Stomach (tissue), 9 donors: ENCODE results near the gene SCAF4. TPM values are rescaled to one million over a fixed set of nuclear protein-coding genes. Genes with fewer than 3 reads are reported as not detected.

Source experiments
- DNase-seq, 2 donors: peaks; one replicate each; pipeline versions ENCODE4 v3.0.0 to v3.0.0-alpha.2; 2013 to 2019
- H3K27ac ChIP-seq, 5 donors: fragments of 200-600 bp in 4 of 5; sonication (generic) in 4 of 5; one replicate each; pipeline ENCODE4 v1.5.1; 2013 to 2019; ENCODE audit warnings: mild to moderate bottlenecking in 1 of 5, moderate library complexity in 1 of 5
- H3K27me3 ChIP-seq, 3 donors: fragments of 200-600 bp; sonication (generic); one replicate each; pipeline ENCODE4 v1.5.1; 2017 to 2019; ENCODE audit warnings: mixed run types in 1 of 3
- H3K36me3 ChIP-seq, 4 donors: fragments of 200-600 bp; sonication (generic); 1 replicate in 3 of 4; 2 replicates in 1 of 4; pipeline ENCODE4 v1.5.1; 2016 to 2019
- H3K4me1 ChIP-seq, 4 donors: fragments of 200-600 bp; sonication (generic); one replicate each; pipeline ENCODE4 v1.5.1; 2016 to 2019
- H3K4me3 ChIP-seq, 4 donors: fragments of 200-600 bp; sonication (generic) in 3 of 4; one replicate each; pipeline ENCODE4 v1.5.1; 2016 to 2019; ENCODE audit warnings: mild to moderate bottlenecking in 1 of 4
- H3K9me3 ChIP-seq, 4 donors: fragments of 200-600 bp; sonication (generic); one replicate each; pipeline ENCODE4 v1.5.1; 2016 to 2019
- CTCF ChIP-seq, 7 experiments: fragments of 450-650 bp in 4 of 7; fragments of 200-600 bp in 3 of 7; sonication (generic) in 3 of 7; IDR thresholded peaks; one replicate each; pipeline ENCODE4 v1.5.1; 2016 to 2019; ENCODE audit warnings: antibody characterized with exemption in 7 of 7, control low read depth in 2 of 7, mild to moderate bottlenecking in 1 of 7
- EP300 ChIP-seq: sonication (generic); formaldehyde crosslinking; IDR thresholded peaks from one replicate; pipeline ENCODE4 v1.6.1; 2017; ENCODE audit warnings: antibody characterized with exemption
- POLR2A ChIP-seq, 4 donors: fragments of 450-650 bp; IDR thresholded peaks; one replicate each; pipeline ENCODE4 v1.6.1; 2016; ENCODE audit warnings: antibody characterized with exemption in 4 of 4, control low read depth in 2 of 4, mild to moderate bottlenecking in 1 of 4, moderate library complexity in 1 of 4
- POLR2AphosphoS5 ChIP-seq, 3 donors: sonication (generic); formaldehyde crosslinking; IDR thresholded peaks; one replicate each; pipeline ENCODE4 v1.6.1; 2016; ENCODE audit warnings: antibody characterized with exemption in 3 of 3
- WGBS, 5 donors: extraction: QIAGEN DNeasy Blood & Tissue Kit in 3 of 5; methylation state at CpG; one replicate each; pipeline versions ENCODE4 v1.1.5 to v1.1.7; 2013 to 2018; 5-methylcytosine and 5-hydroxymethylcytosine counted together
- intact Hi-C: fragments of 100-400 bp; cut with DNase I; formaldehyde crosslinking; loops from one replicate; pipeline ENCODE4 v1.15.1; 2023; ENCODE audit warnings: low total_unique reads
- polyA plus RNA-seq, 3 donors: library from polyadenylated mRNA; stranded (reverse); fragments of 200-250 nt; gene quantifications; one replicate each; pipeline ENCODE4 v1.2.3, GENCODE V29; 2013
- total RNA-seq, 5 donors: library from RNA; depleted of rRNA; stranded (reverse); fragments of >200 nt; gene quantifications; one replicate each; pipeline versions ENCODE4 v1.1.0 to v1.2.3, GENCODE V29; 2014 to 2016
- donor health status: healthy with polysubstance abuse.
- donor health status: Bipolar disorder and iron deficiency.
- donor health status: healthy.

The SCAF4 gene
- total and polyA plus RNA-seq, 8 donors = 5.4 to 34.4 (median 13.6) TPM

GRCh38 chr21:31777857-31778256 lies 45.9 kb upstream of the SCAF4 start:
- intact Hi-C loops = no loop called here
- H3K36me3 ChIP-seq = no peaks in the 10 kb centered on the region
- no peaks in the 10 kb centered on the region for H3K4me1 ChIP-seq
- no peak for DNase-seq
- H3K27ac ChIP-seq = no peak overlapping the region
- WGBS, 5 donors = 60 to 84% (median 74%) methylated on average over 5 of the region's 5 CpGs
- H3K9me3 ChIP-seq = no peaks in the 10 kb centered on the region
- H3K4me3 ChIP-seq = no peak overlapping the region
- H3K27me3 ChIP-seq = no peaks in the 10 kb centered on the region
- TF ChIP-seq CTCF (IDR thresholded peaks at IDR 0.05) = no peak
- no peak for TF ChIP-seq POLR2A (IDR thresholded peaks at IDR 0.05)
- no peak for TF ChIP-seq POLR2AphosphoS5 (IDR thresholded peaks at IDR 0.05)
- no peak for TF ChIP-seq EP300

- intact Hi-C loops = no loop called here
- H3K4me3 ChIP-seq = no peak overlapping the region
- TF ChIP-seq POLR2A (IDR thresholded peaks at IDR 0.05) (no peak), EP300 (no peak), CTCF (IDR thresholded peaks at IDR 0.05) (no peak), POLR2AphosphoS5 (IDR thresholded peaks at IDR 0.05) (no peak)
- no peak for DNase-seq
- H3K27me3 ChIP-seq = no peaks in the 10 kb centered on the region
- H3K36me3 ChIP-seq = no peaks in the 10 kb centered on the region
- 95 to 100% (median 100%) methylated on average over 1 of the region's 1 CpG for WGBS, 5 donors
- H3K27ac ChIP-seq = no peak overlapping the region
- no peaks in the 10 kb centered on the region for H3K4me1 ChIP-seq
- H3K9me3 ChIP-seq = no peaks in the 10 kb centered on the region
Measured at GRCh38 chr21:31774031-31774430, 42.1 kb upstream of the SCAF4 start.

- intact Hi-C loops = no loop called here
Measured at GRCh38 chr21:31772674-31773555, 41.0 kb upstream of the SCAF4 start.

GRCh38 chr21:31771685-31772084 lies 39.8 kb upstream of the SCAF4 start:
- 47 to 66% (median 52%) methylated on average over 3 of the region's 3 CpGs for WGBS, 5 donors
- Histone ChIP-seq H3K4me3 (no peak overlapping the region), H3K27me3 (no peaks in the 10 kb centered on the region), H3K9me3 (no peaks in the 10 kb centered on the region), H3K27ac (no peak overlapping the region), H3K36me3 (no peaks in the 10 kb centered on the region), H3K4me1 (no peaks in the 10 kb centered on the region)
- no peak for DNase-seq
- TF ChIP-seq POLR2AphosphoS5 (IDR thresholded peaks at IDR 0.05) (no peak), CTCF (IDR thresholded peaks at IDR 0.05) (no peak), POLR2A (IDR thresholded peaks at IDR 0.05) (no peak)
- intact Hi-C loops = no loop called here

More at GRCh38 chr21:31772674-31773555, 41.0 kb upstream of the SCAF4 start:
- no peaks in the 10 kb centered on the region for H3K9me3 ChIP-seq
- no peak for TF ChIP-seq POLR2AphosphoS5 (IDR thresholded peaks at IDR 0.05)
- TF ChIP-seq POLR2A (IDR thresholded peaks at IDR 0.05) = no peak
- TF ChIP-seq EP300 = no peak
- no peak for TF ChIP-seq CTCF (IDR thresholded peaks at IDR 0.05)
- H3K36me3 ChIP-seq = no peaks in the 10 kb centered on the region
- no peak overlapping the region for H3K4me3 ChIP-seq
- H3K27me3 ChIP-seq = no peaks in the 10 kb centered on the region
- H3K4me1 ChIP-seq = no peaks in the 10 kb centered on the region
- no peak for DNase-seq
- no peak overlapping the region for H3K27ac ChIP-seq
- 70 to 81% (median 76%) methylated on average over 5 of the region's 5 CpGs for WGBS, 5 donors
